Activated naive CD8-positive, alpha-beta T cell treated with anti-CD3 and anti-CD28 coated beads, Interleukin-2, amount 50 U/mL, for 16 hours (primary cell): ENCODE data around the gene FOXS1.
A peak's percentile ranks its signal among the peaks of the same experiment; 100 is the strongest.
"Not testable (repeated sequence)": the region's sequence is repeated elsewhere in the genome, so short reads cannot be mapped to it uniquely, and the experiment has no call there.

ENCODE experiments used
- DNase-seq: peaks from one replicate; pipeline ENCODE4 v3.0.0-alpha.2; 2020; ENCODE audit warnings: low read depth, low spot score

Gene FOXS1

GRCh38 chr20:31840906-31841816, 4.2 kb downstream of the FOXS1 start:
- no peak for DNase-seq

DNA sequence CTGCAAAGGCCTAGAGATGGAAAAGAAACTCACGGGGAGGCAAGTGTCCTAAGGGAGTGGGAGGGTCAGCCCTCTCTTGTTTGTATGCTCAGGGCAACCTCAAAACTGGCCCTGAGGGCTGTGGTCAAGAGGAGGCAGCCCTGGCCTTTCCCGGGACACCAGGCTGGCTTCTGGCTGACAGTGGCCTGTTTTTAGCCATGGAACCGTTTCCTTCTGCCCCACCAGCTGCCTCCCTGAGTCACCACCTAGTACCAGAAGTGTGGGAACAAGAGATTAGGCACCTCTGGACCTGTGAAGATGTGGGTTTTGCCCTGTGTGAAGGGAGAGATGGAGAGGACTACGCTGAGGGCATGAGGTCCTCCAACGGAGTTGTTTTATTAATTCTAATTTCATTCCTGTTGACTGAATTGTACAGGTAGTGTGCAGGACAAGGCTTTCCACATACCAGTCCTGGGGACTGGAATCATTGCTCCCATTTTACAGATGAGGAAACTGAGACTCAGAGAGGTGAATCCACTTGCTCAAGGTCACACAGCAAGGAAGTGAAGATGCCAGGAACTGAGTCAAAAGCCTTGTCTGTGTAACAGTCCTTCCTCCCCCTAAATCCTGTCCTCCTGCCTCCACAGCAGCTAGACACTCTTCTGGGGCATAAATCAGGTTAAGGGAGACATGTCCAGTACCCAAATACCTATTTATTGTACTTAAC, 5.5 kb downstream of the FOXS1 start:
- DNase-seq = no peak

DNA sequence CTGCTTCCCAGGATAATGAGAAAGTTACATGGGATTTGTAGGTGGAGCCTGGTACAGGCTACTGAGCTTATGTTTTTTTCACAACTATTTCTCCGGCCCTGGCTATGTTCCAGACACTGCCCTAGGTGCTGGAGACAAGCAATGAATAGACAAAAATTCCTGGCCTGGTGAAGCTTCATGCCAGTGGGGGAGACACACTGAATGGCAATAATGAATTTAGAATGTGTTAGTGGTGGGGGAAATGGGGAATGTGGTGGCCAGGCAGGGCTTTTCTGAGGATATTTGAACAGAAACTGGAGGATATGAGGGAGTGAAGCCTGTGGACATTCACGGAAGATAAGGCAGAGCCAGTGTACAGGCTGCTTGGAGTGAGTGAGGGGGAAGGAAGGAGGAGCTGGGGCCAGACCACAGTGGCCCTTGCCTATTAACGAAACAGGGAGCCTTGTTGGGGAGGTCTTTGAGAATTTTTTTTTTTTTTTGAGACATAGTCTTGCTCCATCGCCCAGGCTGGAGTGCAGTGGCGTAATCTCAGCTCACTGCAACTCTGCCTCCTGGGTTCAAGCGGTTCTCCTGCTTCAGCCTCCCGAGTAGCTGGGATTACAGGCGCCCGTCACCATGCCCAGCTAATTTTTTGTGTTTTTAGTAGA, 6.6 kb downstream of the FOXS1 start:
- DNase-seq = no peak

DNA sequence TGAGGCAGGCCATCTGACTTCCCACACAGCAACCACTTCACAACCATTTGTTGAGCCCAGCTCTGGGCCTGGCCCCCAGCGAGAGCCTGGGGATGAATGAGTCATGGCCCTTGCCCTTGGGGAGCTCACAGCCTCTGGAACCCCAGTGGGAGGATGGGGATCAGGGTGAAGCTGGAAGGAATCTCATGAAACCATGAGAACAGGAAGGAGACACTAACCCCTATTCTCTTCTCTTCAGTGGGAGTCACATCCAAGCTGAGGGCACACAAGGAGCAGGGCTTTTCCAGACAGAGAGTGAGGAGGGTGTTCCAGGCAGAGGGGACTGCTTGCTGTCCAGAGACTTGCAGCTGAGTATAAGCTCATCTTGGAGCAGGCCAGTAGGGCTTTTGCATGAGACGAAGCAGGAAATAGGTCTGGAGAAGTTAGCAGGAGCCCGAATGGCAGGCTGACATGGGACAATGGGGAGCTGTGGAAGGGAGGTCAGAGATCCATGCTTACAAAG, 7.5 kb downstream of the FOXS1 start:
- no peak for DNase-seq

- no peak for DNase-seq
Measured at GRCh38 chr20:31836853-31837608, 8.4 kb downstream of the FOXS1 start.

GRCh38 chr20:31835977-31836852, 9.2 kb downstream of the FOXS1 start:
- DNase-seq = no peak

DNA sequence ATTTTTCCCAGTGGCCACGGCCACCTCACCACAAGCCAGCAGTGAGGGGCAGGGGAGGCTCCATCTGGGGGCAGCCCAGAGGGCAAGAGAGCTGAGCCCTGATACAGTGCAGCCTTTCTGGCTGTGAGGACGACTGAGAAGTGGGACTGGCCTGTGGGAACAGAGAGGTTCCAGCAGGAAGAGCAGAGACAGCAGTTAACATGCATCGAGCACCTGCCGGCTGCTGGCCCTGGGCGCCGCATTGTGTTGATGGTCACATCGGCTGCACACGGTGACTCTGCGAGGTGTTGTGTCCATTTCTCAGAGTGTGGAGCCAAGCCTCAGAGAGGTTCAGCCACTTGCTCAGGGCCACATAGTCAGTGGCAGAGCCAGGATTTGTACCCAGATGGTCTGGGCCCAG, 9.8 kb downstream of the FOXS1 start:
- no peak for DNase-seq

DNA sequence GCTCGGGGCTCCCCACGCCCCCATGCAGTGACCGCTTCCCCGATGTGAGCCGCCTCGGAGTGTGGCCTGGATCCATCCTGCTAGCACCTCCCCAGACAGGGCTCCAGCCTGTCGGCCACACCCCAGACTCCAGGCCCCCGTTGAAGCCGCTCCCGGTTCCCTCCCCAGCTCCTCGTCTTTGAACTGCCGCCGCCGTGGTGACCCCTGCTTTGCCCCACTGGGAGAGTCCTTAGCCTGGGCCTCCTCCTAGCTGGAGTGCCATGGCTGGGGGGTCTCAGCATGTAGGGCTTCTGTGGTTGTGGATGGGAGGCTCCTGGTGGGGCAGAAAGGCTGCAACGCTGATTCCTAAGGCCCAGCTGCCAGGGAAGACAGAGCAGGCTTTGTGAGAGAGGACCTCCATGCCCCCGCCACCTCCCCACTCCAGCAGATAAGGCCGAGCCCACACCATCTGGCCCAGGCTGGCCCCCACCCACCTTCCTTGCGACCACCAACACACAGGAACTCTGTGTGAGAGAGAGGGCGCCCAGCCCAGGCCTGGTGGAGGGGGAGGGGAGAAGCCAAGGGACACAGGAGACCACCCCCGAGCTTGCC, 11.4 kb downstream of the FOXS1 start:
- no peak for DNase-seq

GRCh38 chr20:31833130-31833930, 12.1 kb downstream of the FOXS1 start:
- peak; percentile 13 for DNase-seq

DNA sequence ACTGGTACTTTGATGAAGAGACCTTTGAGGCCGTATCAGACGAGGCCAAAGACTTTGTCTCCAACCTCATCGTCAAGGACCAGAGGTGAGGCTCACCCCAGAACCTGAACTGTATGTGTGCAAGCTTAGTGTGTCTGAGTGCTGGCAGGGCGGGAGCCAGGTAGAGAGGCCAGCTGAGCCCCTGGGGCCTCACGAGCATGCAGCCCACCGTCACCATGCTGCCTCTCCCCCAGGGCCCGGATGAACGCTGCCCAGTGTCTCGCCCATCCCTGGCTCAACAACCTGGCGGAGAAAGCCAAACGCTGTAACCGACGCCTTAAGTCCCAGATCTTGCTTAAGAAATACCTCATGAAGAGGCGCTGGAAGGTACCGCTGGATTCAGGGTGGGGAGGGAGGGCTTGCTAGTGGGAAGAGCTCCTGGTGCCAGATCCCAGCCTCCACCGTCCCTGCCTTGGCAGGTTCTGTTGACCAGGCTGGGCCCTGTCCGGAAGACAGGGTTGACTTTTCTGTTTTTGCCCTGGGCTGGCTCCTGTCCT, 13.6 kb downstream of the FOXS1 start:
- DNase-seq = no peak

- no peak for DNase-seq
Measured at GRCh38 chr20:31831211-31831610, 14.2 kb downstream of the FOXS1 start.

GRCh38 chr20:31830406-31830981, 14.9 kb downstream of the FOXS1 start:
- DNase-seq = no peak

DNA sequence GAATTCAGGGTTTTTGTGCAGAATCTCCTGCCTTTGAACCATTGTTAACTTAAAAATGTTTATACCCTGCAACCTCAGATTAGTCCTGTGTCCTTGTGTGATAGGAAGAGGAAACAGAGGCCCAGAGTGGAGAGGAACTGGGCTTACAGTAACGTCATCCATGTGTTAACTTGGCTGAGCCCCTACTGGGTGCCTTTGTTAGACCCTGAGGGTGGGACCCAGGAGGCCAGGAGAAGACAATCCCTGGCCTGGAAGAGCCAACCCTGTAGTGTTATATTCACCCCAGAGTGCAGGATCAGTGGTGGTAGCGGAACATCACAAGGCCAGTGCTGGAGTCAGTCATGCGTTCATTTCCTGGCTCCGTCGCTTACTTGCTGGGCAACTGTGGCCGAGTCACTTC, 15.7 kb downstream of the FOXS1 start:
- DNase-seq = no peak

GRCh38 chr20:31828016-31828415, 17.4 kb downstream of the FOXS1 start:
- not testable (repeated sequence) for DNase-seq

GRCh38 chr20:31827059-31827458, 18.3 kb downstream of the FOXS1 start:
- DNase-seq = no peak

- no peak for DNase-seq
Measured at GRCh38 chr20:31826074-31826473, 19.3 kb downstream of the FOXS1 start.

GRCh38 chr20:31824554-31825313, 20.7 kb downstream of the FOXS1 start:
- no peak for DNase-seq

GRCh38 chr20:31824125-31824485, 21.3 kb downstream of the FOXS1 start:
- no peak for DNase-seq
